Measurements from ENCODE around the gene RPS29.

DNA sequence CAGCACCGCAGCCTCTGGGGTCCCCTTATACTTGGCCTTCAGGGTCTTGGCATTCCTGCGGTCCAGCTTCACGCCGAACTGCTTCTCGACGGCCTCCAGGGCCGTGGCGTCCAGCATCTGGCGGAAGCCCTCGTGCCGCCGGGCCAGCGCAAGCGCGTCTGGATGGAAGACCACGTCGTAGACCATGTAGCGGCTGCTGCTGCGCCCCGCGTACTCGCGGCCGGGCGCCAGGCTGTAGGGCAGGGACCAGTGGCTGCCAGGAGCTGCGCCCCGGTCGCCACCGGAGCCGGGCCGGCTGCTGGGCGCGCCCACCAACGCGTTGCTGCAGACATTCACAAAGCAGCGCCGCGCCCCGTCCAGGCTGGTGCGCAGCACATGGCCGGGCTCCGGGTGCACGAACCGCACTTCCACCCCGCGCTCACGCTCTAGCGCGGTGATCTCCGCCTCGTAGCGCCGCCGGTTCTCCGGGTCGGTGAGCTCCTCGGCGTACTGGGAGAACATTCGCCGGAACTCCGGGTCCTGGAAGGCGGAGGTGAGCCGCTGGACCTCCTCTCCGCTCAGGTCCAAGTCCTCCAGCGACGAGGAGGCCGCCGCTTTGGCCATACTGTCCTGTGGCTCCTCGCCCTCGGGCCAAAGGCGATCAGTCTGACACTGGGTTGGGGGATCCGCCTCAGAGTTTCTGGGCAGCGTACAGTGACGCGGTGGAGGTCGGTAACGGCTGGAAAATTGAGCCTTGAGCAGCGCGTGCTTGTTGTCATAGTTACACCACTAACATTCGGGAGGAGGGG, 48.6 kb upstream of the RPS29 start, which contains the start of gene DNAAF2:
- TF ChIP-seq, protein P1, sequence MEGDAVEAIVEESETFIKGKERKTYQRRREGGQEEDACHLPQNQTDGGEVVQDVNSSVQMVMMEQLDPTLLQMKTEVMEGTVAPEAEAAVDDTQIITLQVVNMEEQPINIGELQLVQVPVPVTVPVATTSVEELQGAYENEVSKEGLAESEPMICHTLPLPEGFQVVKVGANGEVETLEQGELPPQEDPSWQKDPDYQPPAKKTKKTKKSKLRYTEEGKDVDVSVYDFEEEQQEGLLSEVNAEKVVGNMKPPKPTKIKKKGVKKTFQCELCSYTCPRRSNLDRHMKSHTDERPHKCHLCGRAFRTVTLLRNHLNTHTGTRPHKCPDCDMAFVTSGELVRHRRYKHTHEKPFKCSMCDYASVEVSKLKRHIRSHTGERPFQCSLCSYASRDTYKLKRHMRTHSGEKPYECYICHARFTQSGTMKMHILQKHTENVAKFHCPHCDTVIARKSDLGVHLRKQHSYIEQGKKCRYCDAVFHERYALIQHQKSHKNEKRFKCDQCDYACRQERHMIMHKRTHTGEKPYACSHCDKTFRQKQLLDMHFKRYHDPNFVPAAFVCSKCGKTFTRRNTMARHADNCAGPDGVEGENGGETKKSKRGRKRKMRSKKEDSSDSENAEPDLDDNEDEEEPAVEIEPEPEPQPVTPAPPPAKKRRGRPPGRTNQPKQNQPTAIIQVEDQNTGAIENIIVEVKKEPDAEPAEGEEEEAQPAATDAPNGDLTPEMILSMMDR (IDR thresholded peaks at IDR 0.05), result no peak
- TF ChIP-seq POLR2A (IDR thresholded peaks at IDR 0.05), result no peak
